VCaP (cell line): ENCODE results near the gene FAM107A.

Experiments used
- H3K27ac ChIP-seq: fragments of 450-650 bp; 2 replicates; pipeline ENCODE4 v1.5.1; 2017
- TF ChIP-seq, protein P1 (sequence below): fragments of 450-650 bp; conservative IDR thresholded peaks from 2 replicates; pipeline ENCODE4 v1.5.1; 2017; ENCODE audit warnings: mild to moderate bottlenecking, moderate library complexity

Gene FAM107A, protein sequence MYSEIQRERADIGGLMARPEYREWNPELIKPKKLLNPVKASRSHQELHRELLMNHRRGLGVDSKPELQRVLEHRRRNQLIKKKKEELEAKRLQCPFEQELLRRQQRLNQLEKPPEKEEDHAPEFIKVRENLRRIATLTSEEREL

DNA sequence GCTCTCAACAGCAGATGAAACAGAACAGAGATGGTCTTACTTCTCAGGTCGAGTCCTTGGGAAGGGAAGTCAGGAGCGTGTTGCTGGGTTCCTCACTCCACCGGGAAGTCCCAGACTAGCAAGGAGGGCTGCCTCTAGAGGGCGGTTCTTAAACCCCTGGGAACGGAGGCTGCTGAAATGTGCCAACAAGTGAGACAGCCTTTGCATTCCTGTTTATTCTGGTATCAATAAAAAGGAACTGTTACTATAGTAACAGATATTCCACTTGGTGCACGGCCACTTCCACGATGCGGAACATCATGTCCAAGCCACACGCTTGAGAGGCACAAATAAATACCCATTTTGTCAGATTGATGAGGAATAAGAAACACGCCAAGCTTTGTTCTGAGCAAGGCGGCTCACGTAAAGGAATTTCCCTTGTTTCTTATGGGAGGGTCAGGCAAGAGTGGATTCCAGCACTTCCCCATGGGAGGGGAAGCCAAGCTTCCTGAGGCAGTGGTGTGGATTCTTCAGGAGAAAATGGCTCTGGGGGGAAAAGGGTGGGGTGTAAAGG, at the start of gene FAM107A:
Gene FAM107A, minus strand, starts transcription at position 123 of the 553 bp plus-strand sequence. CDS start 7,531 bp downstream, outside the sequence.
- TF ChIP-seq, protein P1, sequence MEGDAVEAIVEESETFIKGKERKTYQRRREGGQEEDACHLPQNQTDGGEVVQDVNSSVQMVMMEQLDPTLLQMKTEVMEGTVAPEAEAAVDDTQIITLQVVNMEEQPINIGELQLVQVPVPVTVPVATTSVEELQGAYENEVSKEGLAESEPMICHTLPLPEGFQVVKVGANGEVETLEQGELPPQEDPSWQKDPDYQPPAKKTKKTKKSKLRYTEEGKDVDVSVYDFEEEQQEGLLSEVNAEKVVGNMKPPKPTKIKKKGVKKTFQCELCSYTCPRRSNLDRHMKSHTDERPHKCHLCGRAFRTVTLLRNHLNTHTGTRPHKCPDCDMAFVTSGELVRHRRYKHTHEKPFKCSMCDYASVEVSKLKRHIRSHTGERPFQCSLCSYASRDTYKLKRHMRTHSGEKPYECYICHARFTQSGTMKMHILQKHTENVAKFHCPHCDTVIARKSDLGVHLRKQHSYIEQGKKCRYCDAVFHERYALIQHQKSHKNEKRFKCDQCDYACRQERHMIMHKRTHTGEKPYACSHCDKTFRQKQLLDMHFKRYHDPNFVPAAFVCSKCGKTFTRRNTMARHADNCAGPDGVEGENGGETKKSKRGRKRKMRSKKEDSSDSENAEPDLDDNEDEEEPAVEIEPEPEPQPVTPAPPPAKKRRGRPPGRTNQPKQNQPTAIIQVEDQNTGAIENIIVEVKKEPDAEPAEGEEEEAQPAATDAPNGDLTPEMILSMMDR = peak; percentile 65
- peak within 1 kb of the TSS; percentile 71 for H3K27ac ChIP-seq

DNA sequence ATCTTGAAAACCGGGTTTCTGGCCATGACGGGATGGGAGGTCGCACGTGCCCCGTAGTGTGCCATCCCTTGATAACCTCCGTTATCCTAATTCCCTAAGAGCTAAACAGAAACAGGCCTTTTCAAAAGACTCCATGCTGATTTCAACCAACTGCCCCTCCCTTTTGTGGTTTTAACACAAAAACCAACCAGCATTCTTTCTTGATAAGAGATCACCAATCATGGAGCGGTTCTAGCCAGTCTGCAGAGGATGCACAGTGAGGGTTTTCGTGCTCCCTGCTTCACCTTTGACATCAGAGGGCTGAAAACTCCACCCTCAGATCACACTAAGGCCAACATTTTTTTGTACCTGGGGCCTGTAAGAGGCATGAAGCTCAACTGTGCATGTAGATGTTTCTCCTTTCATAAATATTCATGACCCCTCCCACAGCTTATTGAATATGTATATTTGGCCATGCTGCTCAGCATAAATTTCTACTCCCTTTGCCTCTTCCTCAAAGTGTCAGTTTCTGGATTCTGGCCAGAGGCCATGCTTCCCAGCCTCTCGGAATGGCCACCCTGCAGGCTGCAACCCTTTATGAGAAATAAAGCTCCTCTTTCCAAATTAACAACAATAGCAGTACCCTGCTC, 48.1 kb upstream of the FAM107A start:
- TF ChIP-seq, protein P1 = no peak

DNA sequence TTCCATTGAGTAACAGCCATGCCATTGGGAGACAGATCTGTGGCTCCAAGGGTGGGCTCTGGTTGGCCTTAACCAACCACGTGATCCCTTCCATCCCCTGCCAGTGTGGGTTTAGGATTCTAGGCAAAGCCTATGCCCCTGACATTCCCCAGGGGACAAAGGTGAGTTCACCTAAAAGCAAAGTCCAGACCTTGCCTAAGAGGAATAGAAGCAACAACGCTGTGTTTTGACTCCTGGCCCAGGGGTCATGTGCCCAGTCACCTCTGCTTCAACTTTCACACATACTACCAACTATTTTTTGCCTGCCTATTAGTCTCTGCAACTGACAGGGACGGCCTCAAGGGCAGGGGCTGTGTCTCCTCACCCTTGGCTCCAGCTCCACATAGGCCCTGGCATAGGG, 47.4 kb upstream of the FAM107A start:
- TF ChIP-seq, protein P1 = no peak
- H3K27ac ChIP-seq = no peak overlapping the region

More for the DNA sequence above, 48.1 kb upstream of the FAM107A start:
- peak overlapping the region; percentile 92 for H3K27ac ChIP-seq

DNA sequence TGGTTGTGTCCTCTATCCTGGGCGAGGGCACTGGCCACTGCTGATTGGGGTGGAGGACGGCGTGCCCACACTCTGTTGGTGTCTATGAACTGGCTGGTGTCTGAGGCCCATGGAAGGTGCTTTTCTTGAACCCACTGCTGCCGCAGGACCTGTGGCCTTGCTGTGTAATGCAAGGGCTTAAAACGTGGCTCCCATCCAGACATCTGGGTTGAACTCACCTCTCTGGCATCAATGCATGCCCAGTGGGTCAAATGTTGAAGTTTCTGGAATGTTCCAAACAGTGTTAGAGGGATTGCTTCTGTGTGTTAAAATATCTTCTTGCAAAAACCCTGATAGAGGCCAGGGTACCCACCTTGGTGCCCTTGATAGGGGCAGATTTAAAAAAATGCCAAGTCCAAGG, 46.8 kb upstream of the FAM107A start:
- no peak overlapping the region for H3K27ac ChIP-seq
- TF ChIP-seq, protein P1 = no peak

DNA sequence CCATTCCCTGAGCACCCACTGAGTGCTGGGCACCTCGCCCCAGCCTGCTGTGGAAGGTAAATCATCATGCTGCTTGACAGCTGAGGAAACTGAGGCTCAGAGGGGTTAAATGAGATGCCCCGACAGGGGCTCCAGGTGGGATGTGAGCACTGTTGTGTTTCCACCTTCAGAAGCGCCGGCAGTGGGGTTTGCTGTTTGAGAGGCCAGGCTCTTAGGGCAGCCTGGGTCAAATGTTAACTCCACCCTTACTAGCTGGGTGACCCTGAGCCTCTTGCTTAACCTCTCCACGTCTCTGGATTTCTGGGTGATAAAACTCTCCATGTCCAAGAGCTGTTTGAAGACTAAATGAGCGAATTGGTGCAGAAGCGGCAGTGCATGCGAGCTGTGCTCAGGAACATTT, 46.3 kb upstream of the FAM107A start:
- TF ChIP-seq, protein P1 = no peak
- H3K27ac ChIP-seq = no peak overlapping the region

DNA sequence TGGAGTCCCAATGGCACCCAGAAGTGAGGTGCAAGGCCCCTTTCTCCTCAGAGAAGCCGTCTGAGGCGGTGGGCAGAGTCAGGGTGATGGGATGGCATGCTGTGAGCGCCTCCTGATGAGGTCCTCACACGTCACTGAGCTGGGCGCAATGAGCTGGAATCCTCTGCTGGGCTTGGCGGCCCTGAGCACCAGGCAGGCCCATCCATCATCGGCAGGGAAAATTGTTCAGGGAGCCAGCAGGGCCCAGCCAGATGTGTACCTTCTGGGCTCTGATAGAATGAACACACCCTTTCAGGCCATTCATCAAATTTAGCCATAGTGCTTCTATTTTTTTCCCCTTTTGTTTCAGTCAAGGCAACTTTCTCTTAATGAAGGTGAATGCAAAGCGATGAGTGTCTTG, 45.7 kb upstream of the FAM107A start:
- H3K27ac ChIP-seq = no peak overlapping the region
- TF ChIP-seq, protein P1 = no peak

DNA sequence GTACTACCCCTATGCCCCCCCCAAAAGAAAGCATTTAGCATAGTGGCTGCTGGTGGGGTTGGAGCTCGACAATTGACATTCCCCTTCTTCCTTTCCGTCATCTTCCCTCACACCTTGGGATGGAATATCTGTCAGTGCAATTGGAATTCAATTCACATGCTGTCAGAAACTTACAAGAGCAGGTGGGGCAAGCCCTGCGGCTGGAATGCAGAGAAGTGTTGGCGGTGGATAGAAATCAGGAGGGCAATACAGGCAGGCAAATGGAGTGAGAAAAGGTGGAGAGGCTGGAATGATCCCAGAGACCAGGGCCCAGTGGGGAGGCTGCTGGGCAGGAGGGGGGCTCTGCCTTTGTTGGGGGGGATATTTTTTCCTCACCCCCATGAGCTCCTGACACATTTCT, 45.2 kb upstream of the FAM107A start:
- TF ChIP-seq, protein P1 = no peak
- H3K27ac ChIP-seq = no peak overlapping the region
